GM21576 (cell line): ENCODE results near the gene ITPK1.
A peak's percentile ranks its signal among the peaks of the same experiment; 100 is the strongest.

Source experiments
- ATAC-seq: cut with Tn5 transposase; IDR thresholded peaks from one replicate; pipeline ENCODE4 v1.9.1; 2021; ENCODE audit warnings: mild to moderate bottlenecking, moderate library complexity; ENCODE audit not compliant: unreplicated experiment

Gene ITPK1

GRCh38 chr14:93085911-93086310 lies 29.8 kb downstream of the ITPK1 start:
- ATAC-seq = peak; percentile 1

GRCh38 chr14:93084866-93085857 lies 30.6 kb downstream of the ITPK1 start:
- ATAC-seq = no peak

- ATAC-seq = no peak
Observed at GRCh38 chr14:93084402-93084801, 31.3 kb downstream of the ITPK1 start.

- no peak for ATAC-seq
Observed at GRCh38 chr14:93083917-93084316, 31.8 kb downstream of the ITPK1 start.

GRCh38 chr14:93082576-93083001 lies 33.1 kb downstream of the ITPK1 start:
- ATAC-seq = no peak

- no peak for ATAC-seq
Observed at GRCh38 chr14:93081876-93082570, 33.7 kb downstream of the ITPK1 start.

GRCh38 chr14:93079865-93080403 lies 35.8 kb downstream of the ITPK1 start:
- ATAC-seq = no peak

- no peak for ATAC-seq
Observed at GRCh38 chr14:93079321-93079720, 36.4 kb downstream of the ITPK1 start.

GRCh38 chr14:93078870-93079269 lies 36.9 kb downstream of the ITPK1 start:
- no peak for ATAC-seq

GRCh38 chr14:93076755-93077154 lies 39.0 kb downstream of the ITPK1 start:
- ATAC-seq = no peak

GRCh38 chr14:93075891-93076290 lies 39.8 kb downstream of the ITPK1 start:
- no peak for ATAC-seq

- ATAC-seq = no peak
Observed at GRCh38 chr14:93073910-93074769, 41.6 kb downstream of the ITPK1 start.

- ATAC-seq = no peak
Observed at GRCh38 chr14:93073358-93073707, 42.4 kb downstream of the ITPK1 start.

- no peak for ATAC-seq
Observed at GRCh38 chr14:93072659-93073357, 42.9 kb downstream of the ITPK1 start.

- no peak for ATAC-seq
Observed at GRCh38 chr14:93068711-93069110, 47.0 kb downstream of the ITPK1 start.

GRCh38 chr14:93067088-93067487 lies 48.6 kb downstream of the ITPK1 start:
- ATAC-seq = no peak

GRCh38 chr14:93065272-93065730 lies 50.4 kb downstream of the ITPK1 start:
- ATAC-seq = no peak

GRCh38 chr14:93064411-93065271 lies 51.1 kb downstream of the ITPK1 start:
- no peak for ATAC-seq

- no peak for ATAC-seq
Observed at GRCh38 chr14:93063393-93063792, 52.3 kb downstream of the ITPK1 start.
